ENCODE results near the gene XPC. TPM values are rescaled to one million over a fixed set of nuclear protein-coding genes. Genes with fewer than 3 reads are reported as not detected.

Gene XPC
- total RNA-seq, 4 donors from 2014 or later: 27.6 to 73.0 (median 34.4) TPM

DNA sequence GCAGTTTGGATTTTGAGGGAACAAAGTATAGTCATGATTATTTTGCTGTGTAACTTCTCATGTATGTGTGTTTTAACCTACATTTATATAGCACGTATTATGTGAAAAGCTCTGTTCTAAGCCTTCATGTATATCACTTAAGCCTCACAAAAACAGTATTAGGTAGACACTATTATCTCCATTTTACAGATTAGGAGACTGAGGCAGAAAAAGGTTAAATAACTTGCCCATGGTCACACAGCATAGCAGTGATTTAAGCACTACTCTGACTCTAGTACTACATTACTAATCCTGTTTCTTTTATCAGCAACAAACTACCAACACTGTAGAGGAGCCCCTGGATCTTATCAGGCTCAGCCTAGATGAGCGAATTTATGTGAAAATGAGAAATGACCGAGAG lies 2.9 kb upstream of the XPC start:
- no peaks in the 10 kb centered on the region for H3K27me3 ChIP-seq
- H3K27ac ChIP-seq: no peak overlapping the region
- WGBS, 2 donors (ENCODE audit: low coverage in 1 of 2): 92% methylated on average over 3 of the region's 3 CpGs
- H3K36me3 ChIP-seq: peaks cover 5 to 48% of the 10 kb centered on the region in 2 donors
- TF ChIP-seq POLR2A (IDR thresholded peaks at IDR 0.05) (no peak), POLR2AphosphoS5 (IDR thresholded peaks at IDR 0.05) (no peak), EP300 (IDR thresholded peaks at IDR 0.05) (no peak)
- TF ChIP-seq, protein P1, sequence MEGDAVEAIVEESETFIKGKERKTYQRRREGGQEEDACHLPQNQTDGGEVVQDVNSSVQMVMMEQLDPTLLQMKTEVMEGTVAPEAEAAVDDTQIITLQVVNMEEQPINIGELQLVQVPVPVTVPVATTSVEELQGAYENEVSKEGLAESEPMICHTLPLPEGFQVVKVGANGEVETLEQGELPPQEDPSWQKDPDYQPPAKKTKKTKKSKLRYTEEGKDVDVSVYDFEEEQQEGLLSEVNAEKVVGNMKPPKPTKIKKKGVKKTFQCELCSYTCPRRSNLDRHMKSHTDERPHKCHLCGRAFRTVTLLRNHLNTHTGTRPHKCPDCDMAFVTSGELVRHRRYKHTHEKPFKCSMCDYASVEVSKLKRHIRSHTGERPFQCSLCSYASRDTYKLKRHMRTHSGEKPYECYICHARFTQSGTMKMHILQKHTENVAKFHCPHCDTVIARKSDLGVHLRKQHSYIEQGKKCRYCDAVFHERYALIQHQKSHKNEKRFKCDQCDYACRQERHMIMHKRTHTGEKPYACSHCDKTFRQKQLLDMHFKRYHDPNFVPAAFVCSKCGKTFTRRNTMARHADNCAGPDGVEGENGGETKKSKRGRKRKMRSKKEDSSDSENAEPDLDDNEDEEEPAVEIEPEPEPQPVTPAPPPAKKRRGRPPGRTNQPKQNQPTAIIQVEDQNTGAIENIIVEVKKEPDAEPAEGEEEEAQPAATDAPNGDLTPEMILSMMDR (IDR thresholded peaks at IDR 0.05): no peak
- H3K4me3 ChIP-seq: no peak overlapping the region
- ATAC-seq: no peak
- H3K9me3 ChIP-seq: no peaks in the 10 kb centered on the region
- peaks cover 9 to 42% (median 12%) of the 10 kb centered on the region in 3 donors for H3K4me1 ChIP-seq

DNA sequence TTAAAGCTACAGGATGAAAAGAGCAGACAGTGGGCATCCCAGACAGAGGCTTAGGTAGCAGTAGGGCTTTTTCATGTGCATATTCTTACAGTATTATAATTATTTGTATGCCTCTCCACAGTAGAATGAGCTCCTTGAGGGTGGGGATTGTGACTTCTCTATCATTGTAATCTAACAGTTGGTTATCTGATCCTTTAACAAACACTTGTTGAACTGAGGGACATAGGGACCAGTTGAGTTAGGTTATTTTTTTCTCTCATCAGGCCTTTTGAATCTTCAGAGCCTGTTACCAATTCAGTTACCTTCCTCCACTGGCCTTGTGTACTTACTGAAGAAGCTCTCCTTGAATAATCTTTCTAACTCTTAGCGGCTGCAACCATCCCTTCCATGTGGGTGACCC lies 1.4 kb upstream of the XPC start:
- peaks cover 9 to 54% (median 12%) of the 10 kb centered on the region in 3 donors for H3K4me1 ChIP-seq
- no peak overlapping the region for H3K27ac ChIP-seq
- H3K9me3 ChIP-seq: no peaks in the 10 kb centered on the region
- 92 to 100% methylated on average over 1 of the region's 1 CpG for WGBS, 2 donors (ENCODE audit: low coverage in 1 of 2)
- ATAC-seq: no peak
- H3K4me3 ChIP-seq: no peak overlapping the region
- H3K27me3 ChIP-seq: no peaks in the 10 kb centered on the region
- no peak for TF ChIP-seq POLR2A (IDR thresholded peaks at IDR 0.05)
- peaks cover 5 to 33% of the 10 kb centered on the region in 2 donors for H3K36me3 ChIP-seq

DNA sequence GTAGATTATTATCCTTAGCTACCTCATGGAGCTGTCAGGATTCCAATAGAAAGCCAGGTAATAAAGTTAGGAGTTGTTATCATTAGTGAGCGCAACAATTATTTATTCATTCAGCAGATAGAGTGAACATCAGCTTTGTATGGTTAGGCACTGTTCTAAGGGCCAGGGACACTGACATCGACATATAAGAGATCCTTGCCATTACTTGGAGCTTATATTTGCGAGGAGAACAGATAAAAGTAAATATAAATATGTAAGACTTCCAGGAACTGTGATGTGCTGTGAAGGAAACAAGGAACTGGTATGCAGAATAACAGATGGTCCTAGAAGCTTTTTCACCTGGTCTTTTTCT lies 689 bp upstream of the XPC start:
- Histone ChIP-seq H3K27ac (peak overlapping the region; percentile 86 to 99 (median 98)), H3K4me1 (peaks cover 9 to 61% (median 12%) of the 10 kb centered on the region in 3 donors), H3K36me3 (peaks cover 4 to 28% of the 10 kb centered on the region in 2 donors), H3K27me3 (no peaks in the 10 kb centered on the region), H3K4me3 (peak overlapping the region; percentile 56 to 81), H3K9me3 (no peaks in the 10 kb centered on the region)
- 2 to 7% methylated on average over 3 of the region's 3 CpGs for WGBS, 2 donors (ENCODE audit: low coverage in 1 of 2)
- ATAC-seq: no peak
- TF ChIP-seq, protein P1 (IDR thresholded peaks at IDR 0.05): no peak
- TF ChIP-seq POLR2A (IDR thresholded peaks at IDR 0.05): no peak
- no peak for TF ChIP-seq EP300 (IDR thresholded peaks at IDR 0.05)
- TF ChIP-seq POLR2AphosphoS5 (IDR thresholded peaks at IDR 0.05): no peak

DNA sequence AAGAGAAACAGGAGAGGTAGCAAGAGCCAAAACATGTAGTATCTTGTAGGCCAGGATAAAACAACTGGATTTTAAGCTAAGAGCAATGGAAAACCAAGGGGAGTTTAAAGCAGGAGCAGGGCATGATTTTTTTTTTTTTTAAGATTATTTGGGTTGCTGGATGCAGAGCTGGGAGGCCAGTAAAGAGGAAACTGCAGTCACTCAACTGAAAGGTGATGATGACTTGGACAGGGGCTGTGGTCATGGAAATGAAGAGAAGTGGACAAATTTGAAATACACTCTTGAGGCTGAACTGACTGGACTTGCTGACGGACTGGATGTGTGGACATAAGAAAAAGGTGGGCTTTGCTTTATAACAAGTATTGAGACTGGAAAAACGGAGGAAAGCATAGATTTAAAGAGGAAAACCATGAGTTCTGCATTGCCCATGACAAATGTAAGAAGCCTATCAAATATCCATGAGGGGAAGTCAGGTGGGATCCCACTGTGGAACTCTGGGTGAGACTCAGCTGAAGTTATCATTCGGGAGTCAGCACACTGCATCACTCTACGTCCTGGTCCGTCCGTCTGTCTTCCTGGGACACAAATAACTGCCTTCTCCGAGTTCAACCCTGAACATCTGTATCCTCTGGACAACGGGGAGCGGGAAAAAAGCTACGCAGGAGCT lies 688 bp downstream of the XPC start:
- peak overlapping the region; percentile 56 to 81 for H3K4me3 ChIP-seq
- TF ChIP-seq EP300 (IDR thresholded peaks at IDR 0.05) (no peak), POLR2AphosphoS5 (IDR thresholded peaks at IDR 0.05) (no peak), POLR2A (IDR thresholded peaks at IDR 0.05) (no peak)
- TF ChIP-seq, protein P1 (IDR thresholded peaks at IDR 0.05): no peak
- H3K4me1 ChIP-seq: peaks cover 9 to 57% (median 12%) of the 10 kb centered on the region in 3 donors
- H3K27me3 ChIP-seq: no peaks in the 10 kb centered on the region
- H3K27ac ChIP-seq: peak overlapping the region; percentile 87 to 99 (median 98)
- WGBS, 2 donors (ENCODE audit: low coverage in 1 of 2): 5 to 17% methylated on average over 2 to 7 of the region's 10 CpGs
- ATAC-seq: no peak
- H3K36me3 ChIP-seq: peaks cover 0 to 17% of the 10 kb centered on the region in 2 donors
- H3K9me3 ChIP-seq: no peaks in the 10 kb centered on the region

DNA sequence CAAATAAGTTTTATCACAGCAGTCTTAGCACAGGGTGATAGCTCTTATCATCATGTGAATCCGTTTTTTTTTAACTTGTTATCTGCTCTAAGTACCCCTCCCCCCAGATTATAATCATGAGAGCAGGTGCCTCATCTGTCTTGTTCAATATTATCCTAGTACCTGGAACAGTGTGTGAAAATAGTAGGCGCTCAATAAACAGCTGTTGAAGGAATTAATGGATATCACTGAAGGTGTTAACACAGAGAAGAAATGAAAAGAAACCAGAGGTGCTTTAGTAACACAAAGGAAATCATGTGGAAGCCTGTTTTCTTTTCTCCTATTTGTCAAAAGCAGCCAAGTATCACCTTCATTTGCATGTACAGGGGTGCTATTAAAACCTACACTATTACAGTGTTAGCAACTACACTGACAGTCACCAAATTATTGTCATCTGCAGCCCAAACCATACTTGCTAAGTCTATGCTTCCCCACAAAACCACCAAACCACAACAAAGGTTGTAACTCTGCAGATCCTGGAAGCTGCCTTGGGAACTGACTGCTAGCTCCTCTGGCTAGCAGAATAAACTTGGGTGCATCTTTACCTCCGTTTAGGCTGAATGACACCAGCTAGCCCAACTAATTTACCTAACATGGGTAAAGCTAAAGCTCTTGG lies 2.9 kb downstream of the XPC start:
- no peak overlapping the region for H3K4me3 ChIP-seq

More for the DNA sequence above, 2.9 kb downstream of the XPC start:
- peaks cover 10 to 24% of the 10 kb centered on the region in 2 donors for H3K36me3 ChIP-seq
- H3K9me3 ChIP-seq: no peaks in the 10 kb centered on the region
- TF ChIP-seq POLR2AphosphoS5 (IDR thresholded peaks at IDR 0.05) (no peak), POLR2A (IDR thresholded peaks at IDR 0.05) (no peak), EP300 (IDR thresholded peaks at IDR 0.05) (no peak)
- TF ChIP-seq, protein P1 (IDR thresholded peaks at IDR 0.05): no peak
- no peak overlapping the region for H3K27ac ChIP-seq
- H3K4me1 ChIP-seq: peaks cover 9 to 52% (median 12%) of the 10 kb centered on the region in 3 donors
- 77 to 100% methylated on average over 1 to 2 of the region's 3 CpGs for WGBS, 2 donors (ENCODE audit: low coverage in 1 of 2)
- no peaks in the 10 kb centered on the region for H3K27me3 ChIP-seq
- ATAC-seq: no peak
